A549 (cell line): ENCODE measurements around the gene HIVEP3.

Experiments
- CEBPB ChIP-seq, 2 experiments: fragments of >200 bp in 1 of 2; sonication (Bioruptor Twin) in 1 of 2; formaldehyde crosslinking in 1 of 2; IDR thresholded peaks; 2 replicates each; pipeline ENCODE4 v1.6.1; 2012 to 2016
- MYC ChIP-seq: IDR thresholded peaks from 2 replicates; pipeline ENCODE4 v1.6.1; 2012; ENCODE audit warnings: mild to moderate bottlenecking, inconsistent platforms, low read length, improper control_type of control experiment, borderline replicate concordance
- PBX3 ChIP-seq: IDR thresholded peaks from 2 replicates; pipeline ENCODE4 v1.6.1; 2012
- PHF8 ChIP-seq: fragments of 200-600 bp; sonication (generic); IDR thresholded peaks from 2 replicates; pipeline ENCODE4 v1.6.1; 2016; ENCODE audit warnings: low read depth, mild to moderate bottlenecking, antibody characterized with exemption, moderate library complexity, borderline replicate concordance
- POLR2A ChIP-seq: IDR thresholded peaks from 2 replicates; pipeline ENCODE4 v1.6.1; 2012; ENCODE audit warnings: mild to moderate bottlenecking, low read length
- RCOR1 ChIP-seq: fragments of 150-350 bp; IDR thresholded peaks from 2 replicates; pipeline ENCODE4 v1.6.1; 2014; ENCODE audit warnings: antibody characterized with exemption, low read length, low read depth
- RNF2 ChIP-seq: fragments of 200-600 bp; sonication (generic); IDR thresholded peaks from 2 replicates; pipeline ENCODE4 v1.6.1; 2016; ENCODE audit warnings: low read depth, mild to moderate bottlenecking, antibody characterized with exemption, moderate library complexity, borderline replicate concordance
- SMC3 ChIP-seq: fragments of >200 bp; sonication (Bioruptor Twin); formaldehyde crosslinking; IDR thresholded peaks from 3 replicates; pipeline ENCODE4 v1.6.1; 2018; ENCODE audit warnings: inconsistent platforms
- TFCP2L1 ChIP-seq: fragments of 250-450 bp; sonication (Bioruptor Pico); IDR thresholded peaks from 2 replicates; pipeline ENCODE4 v1.5.0; 2021; ENCODE audit warnings: mild to moderate bottlenecking
- ZC3H11A ChIP-seq: fragments of 450-650 bp; IDR thresholded peaks from 2 replicates; pipeline ENCODE4 v1.6.1; 2014; ENCODE audit warnings: antibody characterized with exemption, mild to moderate bottlenecking
- TF ChIP-seq, protein P1 (sequence below): fragments of 200-600 bp; sonication (generic); IDR thresholded peaks from 2 replicates; pipeline ENCODE4 v1.6.1; 2016; ENCODE audit warnings: antibody characterized with exemption, mild to moderate bottlenecking, moderate library complexity
- TF ChIP-seq, protein P2 (sequence below): fragments of 250-450 bp; sonication (Bioruptor Pico); IDR thresholded peaks from 2 replicates; pipeline ENCODE4 v1.5.0; 2021; ENCODE audit warnings: mild to moderate bottlenecking, moderate library complexity, borderline replicate concordance
- TF ChIP-seq, protein P3 (sequence below): fragments of >200 bp; sonication (Bioruptor Twin); formaldehyde crosslinking; IDR thresholded peaks from 3 replicates; pipeline ENCODE4 v1.5.1; 2016
- TF ChIP-seq, protein P4 (sequence below): fragments of 450-650 bp; IDR thresholded peaks from 2 replicates; pipeline ENCODE4 v1.6.1; 2014; ENCODE audit warnings: antibody characterized with exemption

DNA sequence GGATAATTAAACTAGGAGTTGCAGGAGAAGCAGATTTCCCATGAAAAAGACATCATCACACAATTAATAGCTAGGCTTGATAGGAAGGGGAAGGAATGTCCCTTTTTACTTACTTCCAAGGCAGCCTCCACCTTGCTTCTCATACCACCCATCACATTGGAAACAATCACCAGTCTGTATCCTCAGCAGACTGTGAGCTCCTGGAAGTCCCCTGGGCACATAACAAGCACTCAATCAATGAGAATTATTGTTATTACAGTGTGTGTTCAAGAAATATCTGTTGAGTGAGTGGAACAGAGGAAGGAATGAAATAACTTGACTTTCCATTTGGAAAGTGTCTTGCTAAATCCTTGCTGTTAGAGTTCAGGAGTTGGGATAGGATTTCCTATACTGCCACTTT is 36.2 kb downstream of the HIVEP3 start:
- TF ChIP-seq POLR2A (no peak), CEBPB (IDR thresholded peaks at IDR 0.05) (no peak), TFCP2L1 (no peak), PBX3 (no peak), ZC3H11A (no peak), MYC (no peak), PHF8 (no peak), RCOR1 (no peak), RNF2 (no peak), SMC3 (no peak)
- TF ChIP-seq, protein P1, sequence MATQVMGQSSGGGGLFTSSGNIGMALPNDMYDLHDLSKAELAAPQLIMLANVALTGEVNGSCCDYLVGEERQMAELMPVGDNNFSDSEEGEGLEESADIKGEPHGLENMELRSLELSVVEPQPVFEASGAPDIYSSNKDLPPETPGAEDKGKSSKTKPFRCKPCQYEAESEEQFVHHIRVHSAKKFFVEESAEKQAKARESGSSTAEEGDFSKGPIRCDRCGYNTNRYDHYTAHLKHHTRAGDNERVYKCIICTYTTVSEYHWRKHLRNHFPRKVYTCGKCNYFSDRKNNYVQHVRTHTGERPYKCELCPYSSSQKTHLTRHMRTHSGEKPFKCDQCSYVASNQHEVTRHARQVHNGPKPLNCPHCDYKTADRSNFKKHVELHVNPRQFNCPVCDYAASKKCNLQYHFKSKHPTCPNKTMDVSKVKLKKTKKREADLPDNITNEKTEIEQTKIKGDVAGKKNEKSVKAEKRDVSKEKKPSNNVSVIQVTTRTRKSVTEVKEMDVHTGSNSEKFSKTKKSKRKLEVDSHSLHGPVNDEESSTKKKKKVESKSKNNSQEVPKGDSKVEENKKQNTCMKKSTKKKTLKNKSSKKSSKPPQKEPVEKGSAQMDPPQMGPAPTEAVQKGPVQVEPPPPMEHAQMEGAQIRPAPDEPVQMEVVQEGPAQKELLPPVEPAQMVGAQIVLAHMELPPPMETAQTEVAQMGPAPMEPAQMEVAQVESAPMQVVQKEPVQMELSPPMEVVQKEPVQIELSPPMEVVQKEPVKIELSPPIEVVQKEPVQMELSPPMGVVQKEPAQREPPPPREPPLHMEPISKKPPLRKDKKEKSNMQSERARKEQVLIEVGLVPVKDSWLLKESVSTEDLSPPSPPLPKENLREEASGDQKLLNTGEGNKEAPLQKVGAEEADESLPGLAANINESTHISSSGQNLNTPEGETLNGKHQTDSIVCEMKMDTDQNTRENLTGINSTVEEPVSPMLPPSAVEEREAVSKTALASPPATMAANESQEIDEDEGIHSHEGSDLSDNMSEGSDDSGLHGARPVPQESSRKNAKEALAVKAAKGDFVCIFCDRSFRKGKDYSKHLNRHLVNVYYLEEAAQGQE = no peak
- TF ChIP-seq, protein P2, sequence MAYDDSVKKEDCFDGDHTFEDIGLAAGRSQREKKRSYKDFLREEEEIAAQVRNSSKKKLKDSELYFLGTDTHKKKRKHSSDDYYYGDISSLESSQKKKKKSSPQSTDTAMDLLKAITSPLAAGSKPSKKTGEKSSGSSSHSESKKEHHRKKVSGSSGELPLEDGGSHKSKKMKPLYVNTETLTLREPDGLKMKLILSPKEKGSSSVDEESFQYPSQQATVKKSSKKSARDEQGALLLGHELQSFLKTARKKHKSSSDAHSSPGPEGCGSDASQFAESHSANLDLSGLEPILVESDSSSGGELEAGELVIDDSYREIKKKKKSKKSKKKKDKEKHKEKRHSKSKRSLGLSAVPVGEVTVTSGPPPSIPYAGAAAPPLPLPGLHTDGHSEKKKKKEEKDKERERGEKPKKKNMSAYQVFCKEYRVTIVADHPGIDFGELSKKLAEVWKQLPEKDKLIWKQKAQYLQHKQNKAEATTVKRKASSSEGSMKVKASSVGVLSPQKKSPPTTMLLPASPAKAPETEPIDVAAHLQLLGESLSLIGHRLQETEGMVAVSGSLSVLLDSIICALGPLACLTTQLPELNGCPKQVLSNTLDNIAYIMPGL = no peak
- TF ChIP-seq, protein P3, sequence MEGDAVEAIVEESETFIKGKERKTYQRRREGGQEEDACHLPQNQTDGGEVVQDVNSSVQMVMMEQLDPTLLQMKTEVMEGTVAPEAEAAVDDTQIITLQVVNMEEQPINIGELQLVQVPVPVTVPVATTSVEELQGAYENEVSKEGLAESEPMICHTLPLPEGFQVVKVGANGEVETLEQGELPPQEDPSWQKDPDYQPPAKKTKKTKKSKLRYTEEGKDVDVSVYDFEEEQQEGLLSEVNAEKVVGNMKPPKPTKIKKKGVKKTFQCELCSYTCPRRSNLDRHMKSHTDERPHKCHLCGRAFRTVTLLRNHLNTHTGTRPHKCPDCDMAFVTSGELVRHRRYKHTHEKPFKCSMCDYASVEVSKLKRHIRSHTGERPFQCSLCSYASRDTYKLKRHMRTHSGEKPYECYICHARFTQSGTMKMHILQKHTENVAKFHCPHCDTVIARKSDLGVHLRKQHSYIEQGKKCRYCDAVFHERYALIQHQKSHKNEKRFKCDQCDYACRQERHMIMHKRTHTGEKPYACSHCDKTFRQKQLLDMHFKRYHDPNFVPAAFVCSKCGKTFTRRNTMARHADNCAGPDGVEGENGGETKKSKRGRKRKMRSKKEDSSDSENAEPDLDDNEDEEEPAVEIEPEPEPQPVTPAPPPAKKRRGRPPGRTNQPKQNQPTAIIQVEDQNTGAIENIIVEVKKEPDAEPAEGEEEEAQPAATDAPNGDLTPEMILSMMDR = no peak
- TF ChIP-seq, protein P4, sequence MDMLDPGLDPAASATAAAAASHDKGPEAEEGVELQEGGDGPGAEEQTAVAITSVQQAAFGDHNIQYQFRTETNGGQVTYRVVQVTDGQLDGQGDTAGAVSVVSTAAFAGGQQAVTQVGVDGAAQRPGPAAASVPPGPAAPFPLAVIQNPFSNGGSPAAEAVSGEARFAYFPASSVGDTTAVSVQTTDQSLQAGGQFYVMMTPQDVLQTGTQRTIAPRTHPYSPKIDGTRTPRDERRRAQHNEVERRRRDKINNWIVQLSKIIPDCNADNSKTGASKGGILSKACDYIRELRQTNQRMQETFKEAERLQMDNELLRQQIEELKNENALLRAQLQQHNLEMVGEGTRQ = no peak
